GM12892 (cell line): Measurements from ENCODE around the gene TMEM238.

Source experiments
- POLR2A ChIP-seq: IDR thresholded peaks from 2 replicates; pipeline ENCODE4 v1.6.1; 2011; ENCODE audit warnings: low read depth, low read length, control low read depth
- POLR2AphosphoS5 ChIP-seq: IDR thresholded peaks from 2 replicates; pipeline ENCODE4 v1.6.1; 2011; ENCODE audit warnings: low read depth, low read length, control low read depth

- no peak for TF ChIP-seq POLR2A
- no peak for TF ChIP-seq POLR2AphosphoS5
These were observed 39.3 kb upstream of the TMEM238 start for GRCh38 chr19:55423225-55424005.
